HG02623 (cell line): ENCODE data around the gene PRKCI.
A peak's percentile ranks its signal among the peaks of the same experiment; 100 is the strongest.
"Not testable (repeated sequence)": the region's sequence is repeated elsewhere in the genome, so short reads cannot be mapped to it uniquely, and the experiment has no call there.

Experiments
- ATAC-seq: cut with Tn5 transposase; IDR thresholded peaks from one replicate; pipeline ENCODE4 v1.9.1; 2021; ENCODE audit warnings: moderate library complexity; ENCODE audit not compliant: unreplicated experiment

Gene PRKCI

GRCh38 chr3:170222647-170223541 lies 670 bp downstream of the PRKCI start:
- peak; percentile 28 for ATAC-seq

GRCh38 chr3:170225166-170225565 lies 2.9 kb downstream of the PRKCI start:
- ATAC-seq: no peak

GRCh38 chr3:170226426-170226960 lies 4.3 kb downstream of the PRKCI start:
- no peak for ATAC-seq

- no peak for ATAC-seq
Measured at GRCh38 chr3:170228093-170228766, 6.0 kb downstream of the PRKCI start.

GRCh38 chr3:170232266-170232665 lies 10.0 kb downstream of the PRKCI start:
- no peak for ATAC-seq

GRCh38 chr3:170233530-170233929 lies 11.3 kb downstream of the PRKCI start:
- ATAC-seq: no peak

- ATAC-seq: no peak
Measured at GRCh38 chr3:170240142-170240541, 17.9 kb downstream of the PRKCI start.

- no peak for ATAC-seq
Measured at GRCh38 chr3:170240671-170241070, 18.4 kb downstream of the PRKCI start.

GRCh38 chr3:170244576-170244975 lies 22.4 kb downstream of the PRKCI start:
- no peak for ATAC-seq

- ATAC-seq: no peak
Measured at GRCh38 chr3:170247875-170248274, 25.7 kb downstream of the PRKCI start.

- ATAC-seq: no peak
Measured at GRCh38 chr3:170256597-170256996, 34.4 kb downstream of the PRKCI start.

- ATAC-seq: peak; percentile 71
Measured at GRCh38 chr3:170257145-170257544, 34.9 kb downstream of the PRKCI start.

- ATAC-seq: peak; percentile 4
Measured at GRCh38 chr3:170258105-170258487, 35.9 kb downstream of the PRKCI start.

- no peak for ATAC-seq
Measured at GRCh38 chr3:170259907-170260306, 37.7 kb downstream of the PRKCI start.

- ATAC-seq: no peak
Measured at GRCh38 chr3:170267793-170268192, 45.6 kb downstream of the PRKCI start.

GRCh38 chr3:170269673-170270254 lies 47.5 kb downstream of the PRKCI start:
- not testable (repeated sequence) for ATAC-seq

GRCh38 chr3:170270282-170270881 lies 48.2 kb downstream of the PRKCI start:
- no peak for ATAC-seq

GRCh38 chr3:170274641-170275040 lies 52.4 kb downstream of the PRKCI start:
- no peak for ATAC-seq

- ATAC-seq: no peak
Measured at GRCh38 chr3:170275832-170276231, 53.6 kb downstream of the PRKCI start.

- ATAC-seq: not testable (repeated sequence)
Measured at GRCh38 chr3:170277311-170277710, 55.1 kb downstream of the PRKCI start.
